ENCODE measurements around the gene GTSE1.

The GTSE1 gene

GRCh38 chr22:46362934-46363515 lies 66.4 kb downstream of the GTSE1 start:
- no peaks in the 10 kb centered on the region for H3K27me3 ChIP-seq (ENCODE audit: control insufficient read depth, insufficient read depth, low read length)

GRCh38 chr22:46363611-46364321 lies 67.1 kb downstream of the GTSE1 start:
- Histone ChIP-seq H3K27ac (ENCODE audit: low read depth, low read length) (no peak overlapping the region), H3K36me3 (ENCODE audit: control insufficient read depth, insufficient read depth, low read length) (peaks cover 15% of the 10 kb centered on the region), H3K4me3 (ENCODE audit: low read depth, low read length) (no peak overlapping the region), H3K9me3 (ENCODE audit: control insufficient read depth, insufficient read depth, low read depth, low read length) (no peaks in the 10 kb centered on the region), H3K4me1 (ENCODE audit: control insufficient read depth, insufficient read depth, low read length) (peaks cover 8% of the 10 kb centered on the region; the same call in 1 of the 2 replicates), H3K27me3 (ENCODE audit: control insufficient read depth, insufficient read depth, low read length) (no peaks in the 10 kb centered on the region), H3K9ac (ENCODE audit: low read length) (no peak overlapping the region)

More at GRCh38 chr22:46362934-46363515, 66.4 kb downstream of the GTSE1 start:
- Histone ChIP-seq H3K9ac (ENCODE audit: low read length) (no peak overlapping the region), H3K4me3 (ENCODE audit: low read depth, low read length) (no peak overlapping the region), H3K36me3 (ENCODE audit: control insufficient read depth, insufficient read depth, low read length) (peaks cover 22% of the 10 kb centered on the region), H3K9me3 (ENCODE audit: control insufficient read depth, insufficient read depth, low read depth, low read length) (no peaks in the 10 kb centered on the region), H3K27ac (ENCODE audit: low read depth, low read length) (no peak overlapping the region), H3K4me1 (ENCODE audit: control insufficient read depth, insufficient read depth, low read length) (peaks cover 7% of the 10 kb centered on the region; the same call in 1 of the 2 replicates)

GRCh38 chr22:46364341-46365165 lies 67.9 kb downstream of the GTSE1 start:
- peaks cover 7% of the 10 kb centered on the region for H3K36me3 ChIP-seq (ENCODE audit: control insufficient read depth, insufficient read depth, low read length)
- H3K4me3 ChIP-seq (ENCODE audit: low read depth, low read length) = no peak overlapping the region
- no peak overlapping the region for H3K27ac ChIP-seq (ENCODE audit: low read depth, low read length)
- H3K4me1 ChIP-seq (ENCODE audit: control insufficient read depth, insufficient read depth, low read length) = peaks cover 8% of the 10 kb centered on the region; the same call in 1 of the 2 replicates
- H3K9ac ChIP-seq (ENCODE audit: low read length) = no peak overlapping the region
- no peaks in the 10 kb centered on the region for H3K9me3 ChIP-seq (ENCODE audit: control insufficient read depth, insufficient read depth, low read depth, low read length)
- no peaks in the 10 kb centered on the region for H3K27me3 ChIP-seq (ENCODE audit: control insufficient read depth, insufficient read depth, low read length)

DNA sequence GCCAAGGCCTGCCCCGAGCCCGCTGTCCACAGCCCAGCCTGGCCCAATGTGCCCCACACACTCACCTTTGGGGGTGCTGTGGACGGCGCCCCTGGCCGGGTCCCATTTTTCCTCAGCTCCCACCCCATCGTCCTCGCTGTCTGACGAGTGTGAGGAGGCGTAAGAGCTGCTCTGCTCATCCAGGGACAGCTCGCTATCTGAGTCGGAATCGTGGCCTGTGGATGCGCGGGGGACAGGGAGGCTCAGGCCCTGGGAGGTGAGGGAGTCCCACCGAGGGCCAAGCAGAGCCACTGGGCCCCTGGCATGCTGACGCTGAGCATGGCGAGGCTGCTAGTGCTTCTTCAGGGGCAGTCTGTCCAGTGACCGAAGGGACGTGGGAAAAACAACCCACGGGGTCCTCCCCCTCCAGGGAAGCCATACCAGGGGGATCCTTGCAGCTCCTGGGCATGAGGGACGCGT lies 68.5 kb downstream of the GTSE1 start:
- H3K9ac ChIP-seq (ENCODE audit: low read length) = no peak overlapping the region
- H3K4me1 ChIP-seq (ENCODE audit: control insufficient read depth, insufficient read depth, low read length) = peaks cover 8% of the 10 kb centered on the region; the same call in 1 of the 2 replicates
- H3K36me3 ChIP-seq (ENCODE audit: control insufficient read depth, insufficient read depth, low read length) = peaks cover 2% of the 10 kb centered on the region
- no peak overlapping the region for H3K27ac ChIP-seq (ENCODE audit: low read depth, low read length)
- H3K27me3 ChIP-seq (ENCODE audit: control insufficient read depth, insufficient read depth, low read length) = no peaks in the 10 kb centered on the region
- H3K9me3 ChIP-seq (ENCODE audit: control insufficient read depth, insufficient read depth, low read depth, low read length) = no peaks in the 10 kb centered on the region
- no peak overlapping the region for H3K4me3 ChIP-seq (ENCODE audit: low read depth, low read length)

- Histone ChIP-seq H3K4me3 (ENCODE audit: low read depth, low read length) (no peak overlapping the region), H3K27ac (ENCODE audit: low read depth, low read length) (no peak overlapping the region), H3K4me1 (ENCODE audit: control insufficient read depth, insufficient read depth, low read length) (peaks cover 12% of the 10 kb centered on the region; the same call in 1 of the 2 replicates), H3K9ac (ENCODE audit: low read length) (no peak overlapping the region), H3K36me3 (ENCODE audit: control insufficient read depth, insufficient read depth, low read length) (no peaks in the 10 kb centered on the region), H3K9me3 (ENCODE audit: control insufficient read depth, insufficient read depth, low read depth, low read length) (no peaks in the 10 kb centered on the region), H3K27me3 (ENCODE audit: control insufficient read depth, insufficient read depth, low read length) (no peaks in the 10 kb centered on the region)
Observed at GRCh38 chr22:46366327-46366731, 69.7 kb downstream of the GTSE1 start.

GRCh38 chr22:46366801-46367706 lies 70.4 kb downstream of the GTSE1 start:
- Histone ChIP-seq H3K27me3 (ENCODE audit: control insufficient read depth, insufficient read depth, low read length) (no peaks in the 10 kb centered on the region), H3K9ac (ENCODE audit: low read length) (no peak overlapping the region), H3K4me3 (ENCODE audit: low read depth, low read length) (no peak overlapping the region), H3K9me3 (ENCODE audit: control insufficient read depth, insufficient read depth, low read depth, low read length) (no peaks in the 10 kb centered on the region), H3K27ac (ENCODE audit: low read depth, low read length) (no peak overlapping the region), H3K4me1 (ENCODE audit: control insufficient read depth, insufficient read depth, low read length) (peaks cover 12% of the 10 kb centered on the region; the same call in 1 of the 2 replicates), H3K36me3 (ENCODE audit: control insufficient read depth, insufficient read depth, low read length) (no peaks in the 10 kb centered on the region)

GRCh38 chr22:46367707-46368191 lies 71.1 kb downstream of the GTSE1 start:
- Histone ChIP-seq H3K9ac (ENCODE audit: low read length) (no peak overlapping the region), H3K9me3 (ENCODE audit: control insufficient read depth, insufficient read depth, low read depth, low read length) (no peaks in the 10 kb centered on the region), H3K27me3 (ENCODE audit: control insufficient read depth, insufficient read depth, low read length) (no peaks in the 10 kb centered on the region), H3K4me3 (ENCODE audit: low read depth, low read length) (no peak overlapping the region), H3K36me3 (ENCODE audit: control insufficient read depth, insufficient read depth, low read length) (no peaks in the 10 kb centered on the region), H3K4me1 (ENCODE audit: control insufficient read depth, insufficient read depth, low read length) (peaks cover 12% of the 10 kb centered on the region; the same call in 1 of the 2 replicates), H3K27ac (ENCODE audit: low read depth, low read length) (no peak overlapping the region)

- no peak overlapping the region for H3K4me3 ChIP-seq (ENCODE audit: low read depth, low read length)
- H3K4me1 ChIP-seq (ENCODE audit: control insufficient read depth, insufficient read depth, low read length) = peaks cover 12% of the 10 kb centered on the region; the same call in 1 of the 2 replicates
- no peak overlapping the region for H3K9ac ChIP-seq (ENCODE audit: low read length)
- H3K27me3 ChIP-seq (ENCODE audit: control insufficient read depth, insufficient read depth, low read length) = no peaks in the 10 kb centered on the region
- H3K27ac ChIP-seq (ENCODE audit: low read depth, low read length) = no peak overlapping the region
- H3K9me3 ChIP-seq (ENCODE audit: control insufficient read depth, insufficient read depth, low read depth, low read length) = no peaks in the 10 kb centered on the region
- H3K36me3 ChIP-seq (ENCODE audit: control insufficient read depth, insufficient read depth, low read length) = no peaks in the 10 kb centered on the region
Observed at GRCh38 chr22:46368422-46368821, 71.8 kb downstream of the GTSE1 start.

GRCh38 chr22:46368871-46369715 lies 72.4 kb downstream of the GTSE1 start:
- H3K4me3 ChIP-seq (ENCODE audit: low read depth, low read length) = no peak overlapping the region
- no peak overlapping the region for H3K27ac ChIP-seq (ENCODE audit: low read depth, low read length)
- no peaks in the 10 kb centered on the region for H3K27me3 ChIP-seq (ENCODE audit: control insufficient read depth, insufficient read depth, low read length)
- H3K36me3 ChIP-seq (ENCODE audit: control insufficient read depth, insufficient read depth, low read length) = no peaks in the 10 kb centered on the region
- H3K4me1 ChIP-seq (ENCODE audit: control insufficient read depth, insufficient read depth, low read length) = peaks cover 12% of the 10 kb centered on the region; the same call in 1 of the 2 replicates
- H3K9me3 ChIP-seq (ENCODE audit: control insufficient read depth, insufficient read depth, low read depth, low read length) = no peaks in the 10 kb centered on the region
- H3K9ac ChIP-seq (ENCODE audit: low read length) = no peak overlapping the region
